HG03060 (cell line): ENCODE results near the gene UNC5A.

ENCODE experiments used
- ATAC-seq: cut with Tn5 transposase; IDR thresholded peaks from one replicate; pipeline ENCODE4 v1.9.1; 2021; ENCODE audit warnings: low read depth, moderate number of reproducible peaks; ENCODE audit not compliant: unreplicated experiment

UNC5A gene

DNA sequence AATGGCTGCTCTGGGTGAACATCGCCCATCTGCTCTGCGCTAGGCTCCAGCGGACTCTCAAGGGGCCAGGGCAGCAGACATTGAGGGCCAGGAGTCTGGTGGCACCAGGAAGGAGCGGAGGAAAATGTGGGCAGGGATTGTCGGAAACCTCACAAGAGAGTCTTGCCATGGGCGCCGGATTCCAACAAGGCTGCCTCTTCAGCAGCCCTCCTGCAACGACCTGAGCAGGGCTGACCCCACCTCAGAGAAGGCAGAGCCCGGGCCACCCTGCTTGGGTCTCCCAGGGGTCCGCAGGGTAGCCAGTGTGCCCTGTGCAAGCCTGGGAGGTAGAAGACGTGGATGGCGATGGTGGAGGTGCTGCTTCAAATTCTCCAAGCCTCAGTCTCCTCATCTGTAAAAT is 11.4 kb upstream of the UNC5A start:
- ATAC-seq: no peak

DNA sequence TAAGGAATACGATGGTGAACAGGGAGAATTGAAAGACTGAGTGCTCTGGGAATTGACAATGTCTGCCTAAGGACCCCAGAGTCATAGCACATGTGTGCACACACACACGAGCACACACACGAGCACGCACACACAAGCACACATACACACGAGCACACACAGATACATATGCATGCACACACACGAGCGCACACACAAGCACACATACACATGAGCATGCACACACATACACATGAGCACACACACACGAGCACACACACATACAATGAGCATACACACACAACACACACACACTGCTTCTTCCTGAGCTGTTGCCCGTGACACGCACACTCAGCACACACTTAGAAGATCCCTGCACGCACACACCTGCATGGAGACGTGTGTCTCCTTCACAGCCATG is 10.9 kb upstream of the UNC5A start:
- no peak for ATAC-seq

DNA sequence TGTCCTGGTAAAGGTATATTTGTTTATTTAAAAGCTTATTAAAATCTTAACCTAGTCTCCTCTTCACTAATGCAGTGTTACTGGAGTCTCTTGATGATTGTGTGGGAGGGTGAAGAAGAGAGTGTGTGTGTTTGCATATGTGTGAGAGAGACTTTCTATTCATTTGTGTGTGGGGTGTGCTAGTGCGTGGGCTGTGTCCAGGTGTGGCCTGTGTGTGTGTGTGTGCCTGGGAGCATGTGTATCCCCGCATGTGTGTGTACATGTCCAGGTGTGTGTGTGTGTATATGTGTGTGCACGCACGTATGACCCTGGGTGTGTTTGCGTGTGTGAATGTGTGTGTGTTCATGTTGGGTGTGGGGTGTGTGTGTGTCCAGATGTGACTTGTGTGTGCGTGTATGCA is 10.3 kb upstream of the UNC5A start:
- ATAC-seq: no peak

DNA sequence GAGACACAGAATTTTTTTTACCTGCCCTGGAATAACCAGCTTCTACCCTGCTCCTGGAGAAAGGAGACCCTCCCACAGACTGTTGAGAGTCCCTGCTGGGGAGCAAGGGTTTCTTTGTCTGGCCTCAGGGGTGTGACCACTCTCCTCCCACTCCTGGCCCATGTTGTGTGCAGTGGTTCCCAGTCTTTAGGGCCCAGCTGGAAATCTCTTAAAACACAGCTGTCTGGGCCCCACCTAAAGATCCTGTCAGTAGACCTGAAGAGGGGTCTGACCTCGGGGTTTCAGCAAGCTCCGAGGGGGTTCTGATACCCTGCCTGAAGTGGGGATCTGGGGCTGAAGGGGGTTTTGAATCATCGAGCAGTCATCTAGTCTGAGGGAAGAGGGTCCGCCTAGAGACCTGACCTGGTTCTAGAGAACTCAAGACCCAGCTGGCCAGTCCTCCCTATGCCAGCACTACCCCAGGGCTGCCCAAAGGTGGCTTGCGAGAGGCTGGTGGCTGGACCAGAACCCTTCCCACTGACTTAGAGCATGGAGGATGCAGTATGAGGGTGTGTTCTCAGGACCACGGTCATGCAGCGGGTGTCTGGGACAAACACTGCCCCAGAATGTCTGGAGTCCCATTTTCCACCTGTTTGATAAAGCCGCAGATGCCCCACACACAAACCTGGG is 8.1 kb upstream of the UNC5A start:
- ATAC-seq: no peak

DNA sequence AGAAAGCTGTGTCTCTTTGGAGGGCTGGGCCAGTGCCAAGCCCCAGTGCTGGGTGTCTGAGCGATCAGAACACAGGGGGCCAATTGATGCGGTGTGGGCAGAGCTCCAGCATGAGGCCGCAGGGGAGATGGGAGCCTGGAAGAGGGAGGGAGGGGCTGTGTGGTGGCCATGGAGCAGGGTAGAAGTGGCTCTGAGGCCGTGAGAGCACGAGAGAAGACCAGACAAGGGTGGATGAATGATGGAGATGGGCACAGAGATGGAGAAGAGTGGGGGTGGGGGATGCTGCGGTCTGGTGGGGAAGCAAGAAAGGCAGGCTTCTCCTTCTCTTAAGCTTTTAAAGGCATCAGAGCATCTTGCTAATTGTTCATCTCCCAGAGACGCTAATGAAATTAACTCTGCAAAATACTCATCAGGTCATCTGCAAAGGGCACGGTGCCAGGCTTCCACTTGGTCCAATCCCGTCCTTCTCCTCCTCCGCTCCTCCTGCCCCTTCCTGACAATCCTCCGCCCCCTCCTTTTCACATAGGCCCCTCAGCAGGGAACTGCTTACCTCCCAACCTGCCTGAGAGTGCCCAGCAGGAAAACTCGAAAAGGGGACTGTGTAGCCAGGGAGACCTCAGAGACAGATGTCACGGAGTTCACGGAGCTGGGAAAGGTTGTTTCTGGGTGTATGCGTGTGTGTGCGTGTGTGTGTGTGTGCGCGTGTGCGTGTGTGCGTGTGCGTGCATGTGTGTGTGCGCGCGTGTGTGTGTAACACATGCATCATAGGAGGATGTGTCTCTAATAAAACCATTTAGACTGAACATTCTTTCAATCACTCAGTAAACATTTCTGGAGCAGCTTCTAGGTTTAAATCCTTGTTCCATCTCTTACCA is 7.1 kb upstream of the UNC5A start:
- ATAC-seq: no peak

DNA sequence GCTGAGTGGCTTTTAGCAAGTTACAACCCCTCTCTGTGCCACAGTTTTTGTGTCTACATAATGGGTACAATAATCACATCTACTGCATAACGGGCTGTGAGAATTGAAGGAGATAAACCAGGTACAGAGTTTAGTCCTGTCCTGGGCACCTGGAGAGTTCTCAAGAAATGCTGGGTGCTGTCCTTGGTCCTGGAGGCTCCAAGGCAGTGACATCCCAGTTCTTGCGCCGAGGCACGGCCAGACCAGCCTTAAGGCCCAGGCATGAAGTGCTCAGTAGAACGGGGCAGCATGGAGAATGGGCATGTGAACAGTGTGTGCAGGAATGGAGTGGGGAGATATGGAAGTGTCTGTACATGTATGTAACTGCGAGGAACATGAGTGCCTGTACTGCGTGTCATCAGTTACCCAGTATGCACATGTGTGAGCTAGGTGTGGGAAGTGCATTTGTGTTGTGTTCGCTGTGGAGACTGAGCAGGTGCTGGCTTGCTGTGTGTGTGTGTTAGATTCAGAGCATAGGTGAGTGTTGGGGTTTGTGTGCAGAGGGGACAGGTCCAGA is 6.3 kb upstream of the UNC5A start:
- ATAC-seq: no peak

DNA sequence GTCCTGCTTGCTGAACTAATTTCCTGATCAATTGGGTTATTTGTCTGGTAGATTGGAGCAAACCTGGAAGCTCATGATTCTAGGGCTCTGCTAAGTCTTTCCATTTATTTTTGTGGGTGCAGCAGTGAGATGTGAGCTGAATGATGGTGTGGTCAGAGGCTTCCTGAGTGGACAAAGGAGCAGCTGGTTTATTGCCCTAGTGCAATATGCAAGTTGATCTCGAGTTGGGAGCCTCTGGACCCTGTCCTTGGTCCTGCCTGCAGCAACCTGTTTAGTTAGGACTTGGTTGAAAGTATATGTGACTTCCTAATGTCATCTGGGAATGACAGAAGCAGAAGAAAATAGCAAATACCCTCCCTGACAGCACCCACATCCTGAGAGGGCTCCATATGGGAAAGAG is 4.2 kb upstream of the UNC5A start:
- ATAC-seq: no peak

DNA sequence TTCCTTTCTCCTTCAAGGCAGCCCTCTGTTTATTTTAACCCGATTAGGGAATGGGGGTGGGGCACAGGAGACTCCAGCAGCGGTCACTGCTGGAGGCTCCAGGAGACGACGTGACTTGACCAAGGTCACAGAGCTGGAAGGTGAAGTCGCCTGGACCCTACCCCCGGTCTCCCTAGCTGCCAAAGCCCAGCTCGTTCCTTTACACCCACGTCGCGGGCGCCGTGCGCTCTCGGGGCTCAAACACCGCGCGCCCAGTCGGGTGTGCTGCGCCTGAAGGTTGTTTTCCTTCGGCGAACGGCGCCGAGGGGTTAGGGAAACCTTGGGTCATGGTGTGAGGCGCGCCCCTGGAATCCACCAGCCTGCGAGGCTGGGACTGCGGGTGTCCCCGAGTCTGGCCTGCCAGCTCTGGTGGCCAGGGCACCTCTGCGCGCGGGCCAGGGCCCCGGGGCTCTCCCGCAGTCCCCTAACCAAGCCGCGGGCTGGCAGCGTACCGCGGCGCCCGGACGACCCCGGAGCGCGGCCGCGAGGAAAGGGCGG is 747 bp upstream of the UNC5A start:
- ATAC-seq: no peak

DNA sequence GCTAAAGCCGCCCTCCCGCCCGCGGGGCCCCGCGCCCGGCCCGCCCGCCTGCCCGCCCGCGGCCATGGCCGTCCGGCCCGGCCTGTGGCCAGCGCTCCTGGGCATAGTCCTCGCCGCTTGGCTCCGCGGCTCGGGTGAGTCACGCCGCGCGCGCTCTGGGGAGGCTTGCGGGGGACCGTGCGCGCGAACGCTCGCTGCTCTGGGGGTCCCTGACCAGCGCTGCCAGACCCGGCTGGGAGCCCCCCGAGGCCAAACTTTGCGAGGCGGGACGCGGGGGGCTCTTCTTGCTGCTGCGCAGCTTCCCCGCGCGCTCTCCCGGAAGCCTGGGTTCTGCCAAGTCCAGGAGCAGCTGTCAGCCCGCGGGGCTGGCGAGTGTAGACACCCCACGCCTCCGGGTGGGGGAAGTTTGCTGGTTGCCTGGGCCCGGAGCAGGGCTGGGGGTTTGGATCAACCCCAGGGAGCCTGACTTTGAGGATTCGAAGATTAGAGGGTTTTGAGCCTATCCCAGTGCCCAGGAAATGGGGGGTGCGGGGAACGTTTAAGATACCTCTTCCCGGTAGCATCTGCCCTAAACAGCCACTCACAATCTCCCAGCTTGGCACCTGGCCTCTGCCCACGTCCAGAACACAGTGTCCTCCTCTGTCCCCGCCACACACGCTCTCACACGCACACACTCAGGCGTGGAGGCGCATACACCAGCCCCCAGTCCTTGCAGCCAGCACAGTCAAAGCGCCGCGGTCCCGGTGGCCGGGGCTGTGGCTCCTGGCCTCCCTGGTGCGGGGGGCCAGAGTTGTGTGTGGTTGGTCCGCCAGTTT is 535 bp downstream of the UNC5A start:
- ATAC-seq: no peak

DNA sequence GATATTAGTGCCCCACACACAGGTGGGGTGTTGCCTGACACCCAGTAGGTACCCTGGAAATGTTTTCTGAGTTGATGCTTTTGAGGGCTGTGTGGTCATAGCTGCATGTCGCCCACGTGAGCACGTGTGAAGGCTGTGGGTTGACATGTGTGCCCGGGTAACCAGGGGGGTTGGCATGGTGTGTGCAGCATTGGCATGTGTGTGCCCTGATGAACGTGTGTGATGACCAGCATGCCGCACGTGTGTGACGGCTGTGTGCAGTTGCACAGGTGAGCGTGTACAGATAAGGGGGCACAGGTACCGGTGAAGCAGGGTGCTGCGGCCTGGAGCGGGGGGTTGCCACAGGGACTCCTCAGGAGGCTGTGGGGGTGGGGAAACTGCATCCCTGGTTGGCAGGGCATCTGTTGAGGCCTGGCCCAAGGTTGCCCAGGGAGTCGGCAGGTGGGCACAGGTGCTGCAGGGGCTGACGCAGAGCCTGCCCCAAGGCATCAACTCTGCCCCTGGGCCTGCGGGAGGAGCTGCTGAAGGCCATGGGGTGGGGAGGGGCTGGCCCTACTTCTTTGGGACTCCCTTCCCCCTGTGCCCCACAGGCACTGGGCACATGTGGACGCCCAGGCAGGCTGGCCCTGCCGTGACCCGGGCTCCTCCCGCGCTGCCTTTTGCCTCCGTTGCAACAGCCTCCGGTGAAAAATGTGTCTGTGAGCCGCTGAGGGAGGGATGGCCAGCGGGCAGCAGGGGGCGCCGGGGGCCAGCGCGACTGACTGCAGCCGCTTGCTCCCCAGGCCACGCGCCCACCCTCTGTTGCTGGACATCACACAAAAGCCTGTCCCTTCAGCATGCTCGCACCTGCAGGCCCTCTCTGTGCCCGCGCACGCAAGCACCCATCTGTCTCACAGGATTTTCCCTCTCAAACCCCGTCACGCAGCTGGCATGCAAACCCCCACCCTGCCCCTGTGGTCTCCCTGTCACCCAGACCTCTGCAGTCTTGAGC is 2.2 kb downstream of the UNC5A start:
- ATAC-seq: no peak

DNA sequence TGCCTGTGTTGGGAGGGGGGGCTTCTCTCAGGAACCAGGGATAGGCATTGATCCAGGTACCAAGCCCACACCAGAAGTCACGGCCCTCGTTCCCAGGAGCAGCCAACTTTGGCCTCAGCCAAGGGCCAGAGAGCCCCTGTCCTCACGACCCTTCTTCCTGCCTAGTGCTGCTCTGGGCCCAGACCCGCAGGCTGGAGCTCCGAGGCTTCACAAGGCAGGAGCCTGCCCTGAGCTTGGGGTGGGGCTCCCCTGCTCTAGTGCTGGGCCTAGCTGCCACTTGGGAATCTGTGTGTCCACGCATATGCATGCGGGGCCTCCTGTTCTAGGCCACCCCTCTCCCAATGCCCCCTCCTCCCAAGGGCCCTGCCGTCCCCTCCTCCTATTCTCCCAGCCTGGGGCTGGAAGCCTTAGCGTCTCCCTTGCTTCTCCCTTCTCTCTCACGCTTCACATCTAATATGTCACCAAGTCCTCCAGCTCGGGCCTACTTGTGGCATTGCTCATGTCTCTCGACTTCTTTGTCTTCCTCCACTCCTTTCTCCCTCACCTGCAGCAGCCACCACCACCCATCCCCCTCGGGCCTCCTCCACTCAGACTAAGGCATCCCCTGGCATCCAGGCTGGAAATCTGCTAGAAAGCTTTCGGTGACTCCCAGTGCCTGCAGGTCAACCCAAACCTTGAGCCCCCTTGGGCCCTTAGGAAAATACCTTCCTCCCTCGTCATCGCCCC is 3.4 kb downstream of the UNC5A start:
- ATAC-seq: no peak

DNA sequence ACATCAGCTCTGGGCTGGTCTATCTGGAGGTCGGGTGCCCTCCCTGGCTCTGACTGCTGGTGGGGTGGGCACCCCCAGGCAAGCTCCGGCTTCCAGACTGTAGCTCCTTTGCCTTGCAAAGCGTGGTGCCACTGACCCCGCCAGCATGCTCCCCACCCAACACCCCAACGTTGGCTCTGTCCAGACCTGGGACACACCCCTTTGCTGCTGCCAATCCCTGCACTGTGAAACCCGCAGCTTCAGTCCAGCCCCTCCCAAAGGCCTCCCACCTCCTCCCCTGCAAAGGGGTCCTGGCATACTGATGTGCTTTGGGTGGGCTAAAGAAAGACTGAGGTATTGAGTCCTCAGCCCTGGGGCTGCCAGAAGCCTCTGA is 3.9 kb downstream of the UNC5A start:
- no peak for ATAC-seq

DNA sequence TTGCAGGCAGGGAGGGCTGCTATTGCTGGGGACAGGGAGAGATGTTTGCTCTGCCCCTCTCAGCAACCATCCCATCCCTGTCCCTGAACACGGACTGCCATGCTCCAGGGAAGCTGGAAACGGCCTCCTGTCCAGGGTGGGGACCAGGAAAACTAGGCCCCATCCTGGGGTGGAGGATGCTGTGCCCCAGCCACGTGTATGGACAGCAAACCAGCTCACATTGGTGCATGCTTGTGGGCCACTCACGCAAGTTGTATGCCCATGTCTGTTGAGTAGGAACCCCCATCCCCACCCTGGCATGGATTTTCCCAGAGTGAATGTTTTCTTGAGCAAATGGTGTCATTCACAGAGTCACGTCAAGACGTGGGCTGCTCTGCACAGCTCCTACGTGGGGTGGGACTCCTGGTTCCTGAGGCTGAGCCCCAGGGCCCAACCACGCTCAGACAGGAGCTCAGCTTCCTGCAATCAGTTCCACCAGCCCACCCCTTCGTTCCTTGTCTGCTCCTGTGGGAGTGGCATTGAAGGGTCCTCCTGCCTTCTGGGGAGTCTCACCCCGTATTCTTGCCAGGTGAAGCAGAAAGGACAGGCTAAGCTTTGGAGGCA is 4.6 kb downstream of the UNC5A start:
- no peak for ATAC-seq

DNA sequence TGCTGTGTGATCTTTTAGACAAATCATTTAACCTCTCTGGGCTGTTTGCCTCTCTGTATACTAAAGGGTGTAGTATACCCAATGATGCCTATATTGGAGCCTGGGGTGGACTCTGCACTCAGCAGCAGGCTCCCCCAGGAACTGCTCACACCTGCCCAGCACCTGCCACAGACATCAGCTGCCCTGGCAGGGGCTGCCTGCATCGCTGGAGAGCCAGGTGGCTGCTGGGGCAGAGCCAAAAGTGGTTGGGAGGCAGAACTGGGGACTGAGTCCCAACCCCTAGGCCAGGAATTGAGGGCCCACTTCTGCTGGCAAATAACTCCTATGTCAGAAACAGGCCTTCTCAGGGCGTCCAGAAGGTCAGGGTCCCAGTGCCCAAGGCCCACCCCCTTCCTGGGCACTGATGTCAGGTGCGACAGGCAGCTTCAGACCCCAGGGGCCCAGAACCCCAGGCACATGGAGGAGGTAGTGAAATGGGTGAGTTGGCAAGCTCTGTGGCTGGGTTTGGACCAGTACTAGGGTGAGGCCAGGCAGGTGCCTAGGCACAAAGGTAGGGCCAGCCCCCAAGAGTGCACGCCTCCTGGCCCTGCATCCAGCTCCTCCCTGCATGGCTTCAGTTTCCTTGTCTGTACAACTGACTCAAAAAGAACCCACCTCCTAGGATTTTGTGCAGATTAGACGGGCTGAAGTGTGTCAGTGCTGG is 5.8 kb downstream of the UNC5A start:
- ATAC-seq: no peak

DNA sequence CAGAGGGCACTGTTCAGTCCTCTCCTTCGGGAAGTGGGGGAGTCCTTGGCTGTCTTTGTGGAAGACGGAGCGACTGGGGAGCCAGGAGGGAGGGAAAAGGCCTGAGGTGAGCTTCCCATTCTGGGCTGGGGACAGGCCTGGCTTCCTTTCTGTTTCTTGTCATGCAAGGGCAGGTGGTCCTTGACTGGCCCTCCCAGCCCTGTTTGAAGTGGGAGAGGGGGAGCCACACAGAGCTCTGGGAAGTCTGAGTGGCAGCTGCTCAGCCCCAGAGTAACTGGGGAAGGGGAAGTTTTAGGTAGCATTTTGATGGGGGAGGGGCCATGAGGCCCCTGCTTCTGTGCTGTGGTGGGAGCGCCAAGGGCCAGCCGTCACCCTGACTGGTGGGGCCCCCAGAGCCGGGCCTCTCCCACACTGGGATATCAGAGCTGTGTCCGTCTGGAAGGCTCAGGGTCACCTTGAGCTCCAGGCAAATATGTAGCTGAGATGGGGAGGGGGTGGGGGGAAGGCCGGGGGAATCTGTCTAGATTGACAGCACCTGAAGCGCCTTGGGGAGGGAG is 6.5 kb downstream of the UNC5A start:
- ATAC-seq: no peak

DNA sequence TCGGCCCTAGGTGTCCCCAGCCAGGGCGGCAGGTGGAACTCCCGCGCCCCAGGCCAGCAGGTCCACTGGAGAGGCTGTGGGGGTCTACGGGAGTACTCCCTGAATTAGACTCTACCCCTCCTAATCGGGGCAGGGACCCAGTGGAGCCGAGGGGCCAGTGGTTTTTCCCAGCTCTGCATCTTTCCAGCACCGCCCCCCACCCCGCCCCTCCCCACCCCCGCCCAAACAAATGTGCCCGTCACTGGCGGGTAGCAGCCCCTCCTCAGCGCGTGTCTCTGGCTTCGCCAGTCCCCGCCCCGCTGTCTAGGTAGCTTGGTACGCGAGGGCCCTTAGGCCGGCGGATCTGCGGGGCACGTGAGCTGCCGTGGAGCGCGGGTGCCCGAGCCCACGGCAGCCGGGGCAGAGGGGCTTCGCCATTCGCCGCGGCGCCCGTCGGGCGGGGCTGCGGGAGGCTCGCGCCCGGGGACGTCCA is 7.0 kb downstream of the UNC5A start:
- ATAC-seq: no peak

DNA sequence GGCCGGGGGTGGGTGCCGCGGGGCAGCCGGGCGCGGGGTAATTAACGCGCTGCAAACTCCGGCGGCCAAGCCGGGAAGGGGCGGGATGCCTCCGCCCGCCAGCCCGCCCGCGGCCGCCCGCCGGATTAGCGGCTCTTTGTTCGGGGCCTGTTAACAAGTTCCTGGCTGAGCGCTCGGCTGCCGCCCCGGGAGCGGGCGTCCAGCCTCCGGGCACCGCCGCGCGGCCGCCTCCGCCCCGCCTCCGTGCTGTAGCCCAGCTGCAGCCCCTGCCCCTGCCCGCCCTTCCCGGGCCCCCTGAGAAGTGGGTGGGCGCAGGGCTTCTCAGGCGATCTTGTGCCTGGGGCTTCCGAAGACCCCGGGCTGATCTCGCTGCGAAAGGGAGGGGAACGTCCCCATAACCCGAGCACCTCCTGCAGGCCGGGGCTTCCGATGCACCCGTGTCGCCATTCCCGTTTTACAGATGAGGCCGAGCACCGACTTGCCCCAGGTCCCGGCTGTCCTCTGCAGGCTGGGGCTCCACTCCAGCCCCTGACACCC is 7.5 kb downstream of the UNC5A start:
- ATAC-seq: no peak
